Keratinocyte (primary cell): ENCODE data around the gene HBD.

Experiments used
- EZH2 ChIP-seq: IDR thresholded peaks from one replicate; pipeline ENCODE4 v1.6.1; 2012; ENCODE audit warnings: inconsistent platforms, mild to moderate bottlenecking, low read length, moderate library complexity
- TF ChIP-seq, protein P1 (sequence below), 3 experiments: IDR thresholded peaks in 1 of 3; conservative IDR thresholded peaks in 1 of 3; optimal IDR thresholded peaks in 1 of 3; 2 replicates in 2 of 3; 3 replicates in 1 of 3; pipeline versions ENCODE3 to v1.5.1; 2011; ENCODE audit warnings: low read length in 3 of 3, mild to moderate bottlenecking in 3 of 3, moderate library complexity in 2 of 3, control low read depth in 1 of 3, inconsistent platforms in 1 of 3; ENCODE audit not compliant: insufficient read depth in 2 of 3; ENCODE audit errors: extremely low read depth in 1 of 3

DNA sequence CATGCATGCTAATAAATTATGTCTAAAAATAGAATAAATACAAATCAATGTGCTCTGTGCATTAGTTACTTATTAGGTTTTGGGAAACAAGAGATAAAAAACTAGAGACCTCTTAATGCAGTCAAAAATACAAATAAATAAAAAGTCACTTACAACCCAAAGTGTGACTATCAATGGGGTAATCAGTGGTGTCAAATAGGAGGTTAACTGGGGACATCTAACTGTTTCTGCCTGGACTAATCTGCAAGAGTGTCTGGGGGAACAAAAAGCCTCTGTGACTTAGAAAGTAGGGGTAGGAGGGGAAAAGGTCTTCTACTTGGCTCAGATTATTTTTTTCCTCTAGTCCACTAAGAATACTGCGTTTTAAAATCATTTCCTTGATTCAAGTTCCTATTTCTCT is 6.6 kb downstream of the HBD start:
- TF ChIP-seq, protein P1, sequence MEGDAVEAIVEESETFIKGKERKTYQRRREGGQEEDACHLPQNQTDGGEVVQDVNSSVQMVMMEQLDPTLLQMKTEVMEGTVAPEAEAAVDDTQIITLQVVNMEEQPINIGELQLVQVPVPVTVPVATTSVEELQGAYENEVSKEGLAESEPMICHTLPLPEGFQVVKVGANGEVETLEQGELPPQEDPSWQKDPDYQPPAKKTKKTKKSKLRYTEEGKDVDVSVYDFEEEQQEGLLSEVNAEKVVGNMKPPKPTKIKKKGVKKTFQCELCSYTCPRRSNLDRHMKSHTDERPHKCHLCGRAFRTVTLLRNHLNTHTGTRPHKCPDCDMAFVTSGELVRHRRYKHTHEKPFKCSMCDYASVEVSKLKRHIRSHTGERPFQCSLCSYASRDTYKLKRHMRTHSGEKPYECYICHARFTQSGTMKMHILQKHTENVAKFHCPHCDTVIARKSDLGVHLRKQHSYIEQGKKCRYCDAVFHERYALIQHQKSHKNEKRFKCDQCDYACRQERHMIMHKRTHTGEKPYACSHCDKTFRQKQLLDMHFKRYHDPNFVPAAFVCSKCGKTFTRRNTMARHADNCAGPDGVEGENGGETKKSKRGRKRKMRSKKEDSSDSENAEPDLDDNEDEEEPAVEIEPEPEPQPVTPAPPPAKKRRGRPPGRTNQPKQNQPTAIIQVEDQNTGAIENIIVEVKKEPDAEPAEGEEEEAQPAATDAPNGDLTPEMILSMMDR (optimal IDR thresholded peaks at IDR 0.05 in 1 of 3, IDR thresholded peaks at IDR 0.05 in 1 of 3, conservative IDR thresholded peaks at IDR 0.05 in 1 of 3; ENCODE audit: extremely low read depth in 1 of 3, insufficient read depth in 2 of 3, low read length in 3 of 3) = no peak
- no peak for TF ChIP-seq EZH2
